ENCODE results near the gene IL5RA.

DNA sequence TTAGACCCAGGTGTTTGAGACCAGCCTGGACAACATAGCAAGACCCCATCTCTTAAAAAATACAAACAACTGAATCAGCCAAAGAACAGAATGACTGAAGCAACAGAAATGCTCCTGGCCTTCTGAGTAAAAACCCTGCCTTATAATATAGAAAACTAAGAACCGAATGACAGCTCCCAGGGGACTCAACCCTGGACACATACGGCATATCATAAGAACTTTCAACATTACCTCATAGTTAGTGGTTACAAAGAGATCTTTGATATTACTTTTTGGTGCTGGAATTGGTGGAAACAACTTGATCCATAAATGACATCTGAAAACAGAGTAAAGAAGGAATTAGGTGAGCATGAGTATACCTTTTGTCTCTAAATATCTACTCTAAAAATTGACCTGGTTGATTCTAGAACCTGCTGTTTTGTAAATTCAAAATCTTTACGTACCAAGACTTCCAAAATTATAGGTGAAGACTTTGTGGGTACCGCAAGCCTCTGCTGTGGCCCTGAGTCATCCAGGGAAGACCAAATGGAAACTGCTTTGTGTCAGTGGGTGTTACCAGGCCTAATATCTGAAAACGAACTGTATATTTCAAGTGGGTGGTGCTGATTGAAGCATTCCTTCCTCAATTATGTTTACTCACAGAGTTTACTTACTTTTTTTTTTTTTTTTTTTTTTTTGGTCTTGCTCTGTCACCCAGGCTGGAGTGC lies 35.5 kb downstream of the IL5RA start:
- TF ChIP-seq POLR2A (IDR thresholded peaks at IDR 0.05; ENCODE audit: low read depth, low read length) (no peak), TAF1 (IDR thresholded peaks at IDR 0.05; ENCODE audit: borderline replicate concordance, low read depth, low read length) (no peak)
